ENCODE measurements around the gene CAPN13.

The CAPN13 gene

DNA sequence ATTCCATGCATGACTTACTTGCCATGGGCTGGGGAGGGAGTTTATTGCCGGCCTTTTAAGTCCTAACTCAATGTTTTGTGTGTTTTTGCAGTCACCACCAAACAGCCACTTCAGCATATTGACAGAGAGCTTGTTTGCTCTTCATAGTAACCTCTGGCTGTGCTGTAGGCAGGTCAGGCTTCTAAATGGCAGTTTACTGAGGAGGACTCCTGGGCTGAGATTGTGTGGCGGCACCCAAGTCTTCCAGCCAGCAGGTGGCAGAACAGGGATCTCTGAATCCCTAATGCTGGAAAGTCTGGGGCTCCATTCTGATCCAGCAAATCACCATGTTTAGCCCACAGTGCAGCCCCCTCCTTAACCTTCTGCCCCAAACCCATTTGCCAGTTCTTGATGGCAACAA, 121.2 kb downstream of the CAPN13 start:
- no peak for DNase-seq (ENCODE audit: extremely low read depth in 1 of 2, low read depth in 1 of 2)

GRCh38 chr2:30684996-30685395, 122.2 kb downstream of the CAPN13 start:
- no peak for DNase-seq (ENCODE audit: extremely low read depth in 1 of 2, low read depth in 1 of 2)

DNA sequence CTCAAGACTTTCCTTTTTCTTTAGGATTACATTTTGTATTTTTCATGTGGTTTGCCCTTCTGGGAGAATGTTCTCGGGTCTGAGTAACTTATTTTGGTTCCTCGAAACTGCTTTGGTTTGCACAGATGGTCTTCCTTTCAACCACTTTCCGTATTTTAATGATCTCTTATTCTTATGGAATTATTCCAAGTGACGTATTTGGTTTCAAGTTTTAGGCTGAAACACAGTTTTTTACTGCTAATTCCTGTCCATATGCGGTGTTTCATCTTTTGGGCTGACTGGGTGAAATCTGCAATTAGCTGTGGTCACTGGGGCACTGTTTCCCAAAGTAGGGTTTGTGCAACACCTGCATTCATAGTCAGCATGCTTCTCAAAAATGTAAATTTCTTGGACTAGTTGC, 122.7 kb downstream of the CAPN13 start:
- no peak for DNase-seq (ENCODE audit: extremely low read depth in 1 of 2, low read depth in 1 of 2)

- no peak for DNase-seq (ENCODE audit: extremely low read depth in 1 of 2, low read depth in 1 of 2)
Observed at GRCh38 chr2:30684026-30684425, 123.2 kb downstream of the CAPN13 start.

DNA sequence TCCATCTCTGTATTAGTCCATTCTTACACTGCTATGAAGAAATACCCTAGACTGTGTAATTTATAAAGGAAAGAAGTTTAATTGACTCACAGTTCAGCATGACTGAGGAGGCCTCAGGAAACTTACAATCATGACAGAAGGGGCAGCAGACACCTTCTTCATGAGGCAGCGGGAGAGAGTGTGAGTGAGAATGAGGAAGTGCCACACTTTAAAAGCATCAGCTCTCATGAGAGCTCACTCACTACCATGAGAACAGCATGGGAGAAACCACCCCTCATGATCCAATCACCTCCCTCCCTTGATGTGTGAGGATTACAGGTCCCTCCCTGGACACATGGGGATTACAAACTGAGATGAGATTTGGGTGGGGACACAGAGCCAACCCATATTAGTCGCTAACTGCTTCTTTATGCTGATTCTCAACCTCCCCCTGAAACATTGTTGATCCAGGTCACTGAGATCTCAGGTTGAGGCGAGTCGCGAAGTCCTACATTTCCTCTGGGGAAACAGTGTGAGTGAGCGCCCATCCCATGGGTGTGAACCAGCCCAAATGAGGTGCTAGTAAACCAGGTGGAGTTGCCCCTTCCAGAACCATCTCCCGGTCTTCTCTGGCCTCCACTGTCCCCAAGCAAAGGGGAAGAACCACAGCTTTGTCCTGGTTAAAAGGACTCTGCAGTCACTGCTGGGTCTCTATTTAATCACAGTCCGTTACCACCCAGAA, 123.8 kb downstream of the CAPN13 start:
- DNase-seq (ENCODE audit: extremely low read depth in 1 of 2, low read depth in 1 of 2), result no peak

DNA sequence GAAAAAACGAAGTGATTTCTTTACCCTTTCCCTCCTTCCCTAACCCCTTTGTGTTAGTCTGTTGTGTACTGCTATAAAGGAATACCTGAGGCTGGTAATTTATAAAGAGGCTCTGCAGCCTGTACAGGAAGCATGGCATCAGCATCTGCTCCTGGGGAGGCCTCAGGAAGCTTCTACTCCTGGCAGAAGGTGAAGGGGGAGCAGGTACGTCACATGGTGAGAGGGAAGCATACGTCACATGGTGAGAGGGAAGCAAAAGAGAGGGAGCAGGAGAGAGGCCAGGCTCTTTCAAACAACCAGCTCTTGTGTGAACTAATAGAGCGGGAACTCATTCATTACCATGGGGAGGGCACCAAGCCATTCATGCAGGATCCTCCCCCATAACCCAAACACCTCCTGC, 126.2 kb downstream of the CAPN13 start:
- no peak for DNase-seq (ENCODE audit: extremely low read depth in 1 of 2, low read depth in 1 of 2)

DNA sequence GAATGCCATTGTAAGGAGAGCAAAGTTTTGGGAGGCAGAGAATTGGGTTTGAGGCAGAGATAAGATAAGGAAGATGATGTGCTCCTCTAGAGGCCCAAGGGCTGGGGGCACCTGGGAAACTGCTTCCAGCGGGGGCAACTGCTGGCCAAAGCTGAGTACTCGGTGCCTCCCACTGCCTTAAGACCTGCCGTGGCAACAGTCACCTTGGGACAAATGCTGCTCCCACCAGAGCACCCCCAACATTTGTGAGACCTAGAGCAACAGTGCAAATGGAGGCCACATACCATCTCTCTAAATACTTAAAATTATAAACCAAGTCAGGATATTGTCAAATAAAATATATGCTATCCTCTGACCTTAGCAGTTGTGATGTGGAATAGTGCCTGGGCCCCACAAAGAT, 127.1 kb downstream of the CAPN13 start:
- no peak for DNase-seq (ENCODE audit: extremely low read depth in 1 of 2, low read depth in 1 of 2)

GRCh38 chr2:30679426-30680088, 127.7 kb downstream of the CAPN13 start:
- DNase-seq (ENCODE audit: extremely low read depth in 1 of 2, low read depth in 1 of 2), result no peak

DNA sequence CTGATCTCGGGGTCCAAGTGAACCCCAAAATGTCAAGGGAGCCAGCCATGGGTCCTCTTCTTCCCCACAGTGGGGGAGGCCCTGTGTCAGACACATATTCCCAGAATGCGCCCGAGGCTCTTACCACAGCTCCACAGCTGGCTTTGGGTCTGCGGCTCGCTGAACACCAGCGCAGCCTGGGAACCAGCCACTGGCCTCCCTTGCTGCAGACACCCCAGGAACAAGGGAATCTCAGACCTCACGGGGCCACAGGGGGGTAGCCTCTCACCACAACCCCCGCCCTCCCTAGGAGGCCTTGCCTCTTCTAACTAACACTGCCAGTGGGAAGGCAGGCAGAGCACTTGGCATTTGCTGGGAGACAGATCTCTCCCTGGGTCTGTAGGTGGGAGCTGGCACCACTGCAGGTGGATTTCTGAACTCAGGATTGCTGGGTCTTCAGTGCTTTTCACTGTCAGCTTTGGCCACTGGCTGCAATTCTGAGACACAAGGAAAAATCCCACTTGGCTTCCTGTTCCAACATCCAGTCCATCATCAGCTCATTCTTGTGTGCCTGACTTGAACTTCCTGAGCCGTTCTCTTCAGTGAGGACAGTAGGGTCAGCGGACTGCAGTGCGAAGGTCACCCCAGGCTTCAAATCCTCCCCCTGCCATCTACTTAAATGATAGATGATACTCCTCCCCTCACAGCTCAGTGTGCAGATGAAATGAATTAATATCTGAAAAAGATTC, 128.7 kb downstream of the CAPN13 start:
- no peak for DNase-seq (ENCODE audit: extremely low read depth in 1 of 2, low read depth in 1 of 2)

DNA sequence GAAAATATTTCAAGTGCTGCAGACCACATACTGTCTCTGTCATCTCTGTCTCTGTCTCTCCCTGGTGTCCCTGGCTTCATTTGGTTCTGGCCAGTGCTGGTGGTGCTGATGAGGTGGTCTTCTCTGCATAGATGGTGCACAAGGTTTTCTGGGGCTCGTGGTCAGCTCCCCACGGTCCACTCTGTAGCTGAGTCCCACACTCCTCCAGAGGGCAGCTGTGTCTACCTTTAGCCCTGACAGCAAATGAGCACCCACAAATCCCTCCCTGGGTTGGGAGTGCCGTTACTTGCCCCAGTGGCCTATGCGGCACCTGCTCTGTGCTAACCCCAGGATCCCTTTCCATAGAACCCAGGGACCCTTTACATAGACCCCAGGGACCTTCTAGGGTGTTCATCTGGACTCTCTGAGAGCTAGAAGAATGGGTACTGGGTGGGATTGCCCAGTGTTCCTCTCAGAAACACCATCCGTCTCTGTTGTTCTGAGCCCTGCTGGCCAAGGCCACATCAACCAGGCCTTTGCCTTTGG, 129.3 kb downstream of the CAPN13 start:
- DNase-seq (ENCODE audit: extremely low read depth in 1 of 2, low read depth in 1 of 2), result no peak

- DNase-seq (ENCODE audit: extremely low read depth in 1 of 2, low read depth in 1 of 2), result no peak
Observed at GRCh38 chr2:30677231-30677630, 130.0 kb downstream of the CAPN13 start.

DNA sequence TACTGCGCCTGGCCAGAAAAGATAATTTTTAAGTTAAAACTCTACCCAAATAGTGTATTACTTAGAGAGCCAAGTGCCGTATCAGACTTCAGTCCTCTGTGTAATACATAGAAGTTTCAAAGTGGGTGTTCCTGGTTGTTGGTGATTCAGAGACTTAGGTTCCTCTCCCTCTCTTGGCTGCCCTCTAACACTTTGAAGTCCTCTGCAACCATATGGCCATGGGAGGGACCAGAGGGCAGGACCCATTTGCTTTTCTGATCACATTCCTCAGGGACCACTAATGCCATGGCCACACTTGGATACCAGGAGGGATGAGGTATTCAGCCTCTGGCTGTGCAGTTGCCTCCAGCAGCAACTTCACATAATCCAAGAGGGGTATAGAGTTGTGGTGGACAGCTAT, 131.5 kb downstream of the CAPN13 start:
- DNase-seq (ENCODE audit: extremely low read depth in 1 of 2, low read depth in 1 of 2), result no peak

- no peak for DNase-seq (ENCODE audit: extremely low read depth in 1 of 2, low read depth in 1 of 2)
Observed at GRCh38 chr2:30673127-30673526, 134.1 kb downstream of the CAPN13 start.
